K562 (cell line): ENCODE data around the gene STX12. TPM values are rescaled to one million over a fixed set of nuclear protein-coding genes. Genes with fewer than 3 reads are reported as not detected.

Experiments used
- ATAC-seq: fragments of 200-7000 bp; cut with Tn5 transposase; 3 replicates; pipeline ENCODE4 v1.9.1; 2020; ENCODE audit warnings: moderate library complexity
- BruUV-seq: library from RNA; stranded (reverse); fragments of 400-500 nt; replicated peaks from 2 replicates; lab custom pipeline; 2021; lab: Mats Ljungman, UMichigan
- CTCF ChIA-PET: fragments of 300-600 bp; formaldehyde crosslinking; extraction: SDS; loops from one replicate; lab custom pipeline; 2021; ENCODE audit warnings: low intra/inter-chr PET ratio; lab: Yijun Ruan, JAX
- POLR2A ChIA-PET: fragments of 300-600, 350-650 bp; sonication (Branson Sonifier 250); formaldehyde crosslinking; extraction: SDS; loops from one replicate; lab custom pipeline; 2021; ENCODE audit warnings: antibody characterized with exemption, inconsistent platforms; lab: Yijun Ruan, JAX
- DNase-seq, 4 experiments: peaks; one replicate each; pipeline versions ENCODE4 v3.0.0 to v3.0.0-alpha.2; 2011 to 2018; ENCODE audit warnings: low spot score in 3 of 4, mixed read lengths in 3 of 4; ENCODE audit errors: extremely low read depth in 1 of 4
- FAIRE-seq: peaks from 2 replicates; lab custom pipeline; 2011; peaks lifted over from hg19 to GRCh38; lab: Jason Lieb, UNC
- H2AFZ ChIP-seq: 2 replicates; pipeline ENCODE4 v1.6.0; 2011; ENCODE audit warnings: low read depth, low read length, control low read depth, inconsistent platforms
- H3K27ac ChIP-seq: fragments of 200-600 bp; 3 replicates; pipeline ENCODE4 v1.8.0; 2011; ENCODE audit warnings: low read depth, mild to moderate bottlenecking, control low read depth, inconsistent platforms, low read length, moderate library complexity, mixed read lengths; ENCODE audit errors: extremely low read depth
- H3K27me3 ChIP-seq, 2 experiments: fragments of 300-600 bp in 1 of 2; 2 replicates in 1 of 2; 3 replicates in 1 of 2; pipeline versions ENCODE4 v1.6.0 to v1.8.0; 2011; ENCODE audit warnings: inconsistent platforms in 2 of 2, low read length in 2 of 2, mild to moderate bottlenecking in 1 of 2, mixed read lengths in 1 of 2, moderate library complexity in 1 of 2; ENCODE audit not compliant: control insufficient read depth in 2 of 2, insufficient read depth in 2 of 2
- H3K36me3 ChIP-seq: fragments of 300-600 bp; 3 replicates; pipeline ENCODE4 v1.8.0; 2011; ENCODE audit warnings: mild to moderate bottlenecking, low read length, inconsistent platforms; ENCODE audit not compliant: control insufficient read depth, insufficient read depth
- H3K4me1 ChIP-seq, 2 experiments: fragments of 200-600 bp in 1 of 2; replicated peaks in 1 of 2; 2 replicates in 1 of 2; 3 replicates in 1 of 2; pipeline versions ENCODE4 v1.5.1 to v1.8.0; 2011; ENCODE audit warnings: inconsistent platforms in 2 of 2, low read length in 2 of 2, mild to moderate bottlenecking in 1 of 2, mixed read lengths in 1 of 2, moderate library complexity in 1 of 2; ENCODE audit not compliant: control insufficient read depth in 2 of 2, insufficient read depth in 2 of 2
- H3K4me2 ChIP-seq: 2 replicates; pipeline ENCODE4 v1.6.1; 2011; ENCODE audit warnings: low read length, control low read depth, inconsistent platforms, mixed read lengths; ENCODE audit not compliant: insufficient read depth
- H3K4me3 ChIP-seq: fragments of 200-600 bp; sonication (generic), shearing (Covaris generic); 2 replicates; pipeline ENCODE4 v1.5.1; 2016; ENCODE audit warnings: control low read depth, inconsistent platforms
- H3K79me2 ChIP-seq: fragments of 200-600 bp; 3 replicates; pipeline ENCODE4 v1.8.0; 2011; ENCODE audit warnings: low read length, inconsistent platforms; ENCODE audit not compliant: control insufficient read depth, insufficient read depth
- H3K9ac ChIP-seq, 2 experiments: 2 replicates each; pipeline versions ENCODE4 v1.6.0 to v1.6.1; 2011; ENCODE audit warnings: low read depth in 2 of 2, low read length in 2 of 2, control low read depth in 1 of 2, inconsistent platforms in 1 of 2, mild to moderate bottlenecking in 1 of 2, mixed read lengths in 1 of 2; ENCODE audit not compliant: insufficient read depth in 1 of 2
- H3K9me1 ChIP-seq: one replicate; pipeline ENCODE4 v1.6.0; 2011; ENCODE audit warnings: inconsistent platforms, mild to moderate bottlenecking, low read length, moderate library complexity; ENCODE audit not compliant: control insufficient read depth, insufficient read depth
- H3K9me3 ChIP-seq: replicated peaks from 2 replicates; pipeline ENCODE4 v1.5.1; 2011; ENCODE audit warnings: low read depth, low read length, inconsistent platforms; ENCODE audit not compliant: control insufficient read depth, insufficient read depth
- H4K20me1 ChIP-seq: replicated peaks from 2 replicates; pipeline ENCODE4 v1.6.1; 2011; ENCODE audit warnings: low read length, inconsistent platforms, mixed read lengths; ENCODE audit not compliant: control insufficient read depth, insufficient read depth
- CBX1 ChIP-seq: sonication (generic); IDR thresholded peaks from 2 replicates; pipeline ENCODE4 v1.6.1; 2016; ENCODE audit warnings: antibody characterized with exemption, low read depth, mild to moderate bottlenecking
- HSF4 ChIP-seq: fragments of 250-450 bp; sonication (Bioruptor Pico); IDR thresholded peaks from 2 replicates; pipeline ENCODE4 v2.1.2; 2022; ENCODE audit warnings: mild to moderate bottlenecking, moderate library complexity, borderline replicate concordance
- JUNB ChIP-seq: fragments of 450-650 bp; formaldehyde crosslinking; conservative IDR thresholded peaks from 2 replicates; pipeline ENCODE4 v1.4.0; 2020; ENCODE audit warnings: mild to moderate bottlenecking
- KDM2B ChIP-seq: fragments of 250-450 bp; sonication (Bioruptor Pico); IDR thresholded peaks from 2 replicates; pipeline ENCODE4 v1.8.0; 2021; ENCODE audit warnings: mild to moderate bottlenecking, moderate library complexity
- MAZ ChIP-seq, 2 experiments: fragments of 450-650 bp in 1 of 2; sonication (generic) in 1 of 2; formaldehyde crosslinking; IDR thresholded peaks in 1 of 2; conservative IDR thresholded peaks in 1 of 2; 2 replicates each; pipeline versions ENCODE4 v1.4.0 to v1.5.0; 2020; ENCODE audit warnings: mild to moderate bottlenecking in 1 of 2, missing genetic modification reagents in 1 of 2
- SAP30 ChIP-seq: fragments of 200-600 bp; sonication (generic); IDR thresholded peaks from 2 replicates; pipeline ENCODE4 v1.6.1; 2012; ENCODE audit warnings: borderline replicate concordance, low read depth, mild to moderate bottlenecking, moderate library complexity, low read length, control low read depth, inconsistent platforms; ENCODE audit not compliant: insufficient read depth, poor library complexity, severe bottlenecking
- ZBTB17 ChIP-seq: fragments of 450-650 bp; formaldehyde crosslinking; IDR thresholded peaks from 2 replicates; pipeline ENCODE4 v1.4.0; 2020; ENCODE audit warnings: mild to moderate bottlenecking
- ZBTB7A ChIP-seq: IDR thresholded peaks from 2 replicates; pipeline ENCODE4 v1.6.1; 2011; ENCODE audit warnings: low read depth, mild to moderate bottlenecking, low read length, moderate library complexity, borderline replicate concordance; ENCODE audit not compliant: control insufficient read depth
- ZNF583 ChIP-seq: fragments of 250-450 bp; sonication (Bioruptor Pico); IDR thresholded peaks from 2 replicates; pipeline ENCODE4 v1.4.0; 2020
- WGBS: fragments of 100-300 bp; shearing (Covaris generic); methylation state at CpG from one replicate; pipeline ENCODE4 v1.1.6; 2016; ENCODE audit warnings: low coverage, mixed read lengths; ENCODE audit not compliant: insufficient coverage; ENCODE audit errors: missing lambda C conversion rate; 5-methylcytosine and 5-hydroxymethylcytosine counted together
- in situ Hi-C: fragments of 300-500 bp; cut with MboI; formaldehyde crosslinking; loops from 4 replicates; pipeline ENCODE4 v1.15.0; 2018; ENCODE audit warnings: inconsistent platforms, mixed read lengths
- intact Hi-C: fragments of 100-400 bp; cut with micrococcal nuclease; formaldehyde crosslinking; loops from 2 replicates; pipeline ENCODE4 v1.14.2; 2022
- polyA plus RNA-seq, 8 experiments: library from polyadenylated mRNA; depleted of rRNA in 4 of 8; stranded (reverse) in 5 of 8; unstranded in 3 of 8; fragments of >200 nt; fragmentation: Nextera tagmentation in 2 of 8; fragmentation: Illumina TruSeq in 1 of 8; extraction: Ambion mirVana in 2 of 8; extraction: Trizol in 1 of 8; gene quantifications; 2 replicates each; pipeline versions ENCODE4 v1.2.1 to v1.2.3, GENCODE V29; 2011 to 2014; ENCODE audit warnings: inconsistent platforms in 1 of 8, missing spikeins in 1 of 8
- total RNA-seq, 7 experiments: library from RNA; depleted of rRNA in 6 of 7; stranded (reverse); fragments of >200 nt in 6 of 7; fragmentation: Illumina TruSeq in 2 of 7; extraction: Trizol in 2 of 7; gene quantifications; 2 replicates each; pipeline versions ENCODE4 v1.2.1 to v1.2.3, GENCODE V29; 2011 to 2021; ENCODE audit warnings: low replicate concordance in 1 of 7
- TF ChIP-seq, protein P1 (sequence below), 2 experiments: fragments of 450-650 bp in 1 of 2; sonication (generic) in 1 of 2; formaldehyde crosslinking; conservative IDR thresholded peaks; 2 replicates each; pipeline versions ENCODE4 v1.4.0 to v1.8.1; 2020 to 2022; ENCODE audit warnings: mild to moderate bottlenecking in 1 of 2, missing genetic modification reagents in 1 of 2
- TF ChIP-seq, protein P2 (sequence below): fragments of 200-800 bp; sonication (Bioruptor generic); IDR thresholded peaks from 2 replicates; pipeline ENCODE4 v1.6.1; 2017; ENCODE audit warnings: missing genetic modification characterization, missing compliant biosample characterization
- TF ChIP-seq, protein P3 (sequence below): sonication (generic); formaldehyde crosslinking; IDR thresholded peaks from 2 replicates; pipeline ENCODE4 v1.5.0; 2020; ENCODE audit warnings: missing genetic modification reagents
- TF ChIP-seq, protein P4 (sequence below): sonication (generic); formaldehyde crosslinking; IDR thresholded peaks from 2 replicates; pipeline ENCODE4 v1.8.1; 2023; ENCODE audit warnings: mild to moderate bottlenecking, missing genetic modification reagents

The STX12 gene
- total and polyA plus RNA-seq, 9 of the 15 experiments (the other 6 are each of a cell fraction or from before 2014, with no cell fraction given): 16.9 to 31.3 (median 25.7) TPM

DNA sequence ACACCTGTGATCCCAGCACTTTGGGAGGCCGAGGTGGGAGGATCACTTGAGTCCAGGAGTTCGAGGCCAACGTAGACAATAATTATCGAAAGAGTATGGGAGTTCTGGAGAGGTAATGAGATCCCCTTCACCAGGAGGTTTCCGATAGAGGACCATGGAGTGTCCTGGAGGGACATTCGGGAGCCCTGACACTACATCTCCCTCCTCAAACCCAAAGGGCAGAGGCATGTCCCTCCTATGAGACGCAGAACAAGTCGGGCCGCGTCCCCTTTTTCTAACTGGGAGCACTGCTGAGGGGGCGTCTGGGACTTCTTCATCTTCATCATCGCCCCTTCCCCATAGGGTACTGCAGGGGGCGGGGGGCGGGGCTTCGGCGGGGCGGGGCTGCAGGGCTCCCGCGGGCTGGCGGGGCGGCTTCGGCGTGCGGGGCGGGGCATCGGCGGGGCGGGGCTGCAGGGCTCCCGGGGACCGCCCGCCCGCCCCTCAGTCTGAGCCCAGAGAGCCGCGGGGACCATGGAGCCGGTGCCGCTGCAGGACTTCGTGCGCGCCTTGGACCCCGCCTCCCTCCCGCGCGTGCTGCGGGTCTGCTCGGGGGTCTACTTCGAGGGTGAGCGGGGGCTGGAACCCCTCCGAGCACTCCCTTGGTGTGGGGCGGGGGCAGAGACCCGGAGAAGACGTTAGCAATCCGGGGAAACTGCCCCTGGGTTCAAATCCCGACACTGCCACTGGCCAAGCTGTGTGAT is 99.2 kb downstream of the STX12 start, which contains the start of gene THEMIS2:
Gene THEMIS2, plus strand, starts transcription at position 486 of the 743 bp plus-strand sequence. Its CDS starts 28 bp downstream, at position 514.
- in situ Hi-C loops (no loop called here), intact Hi-C loops (no loop called here)
- H3K4me2 ChIP-seq: peak within 1 kb of the TSS; percentile 85
- peaks cover 2% of the 10 kb centered on the region; the same call in 1 of the 3 replicates for H3K36me3 ChIP-seq
- H3K27ac ChIP-seq: peak within 1 kb of the TSS; percentile 28; the same call in 1 of the 3 replicates
- no TSS peak for BruUV-seq
- ChIA-PET POLR2A (interaction anchor here (0.6 to 0.7 kb wide), 3 partner anchors 8 to 229 kb away, joined by 3 read pairs; no protein-coding TSS in a partner anchor), CTCF (interaction anchor here (0.6 kb wide), 1 partner anchor 384 kb away, joined by 3 read pairs; no protein-coding TSS in a partner anchor)
- peaks cover 25 to 48% of the 10 kb centered on the region in 2 experiments for H3K4me1 ChIP-seq
- DNase-seq (peak; percentile 82 to 97 (median 96)), ATAC-seq (peak; percentile 94), FAIRE-seq (no peak)
- peaks cover 3% of the 10 kb centered on the region; the same call in 1 of the 3 replicates for H3K79me2 ChIP-seq
- no peaks in the 10 kb centered on the region for H3K9me3 ChIP-seq
- H4K20me1 ChIP-seq: no peaks in the 10 kb centered on the region; the same call in 1 of the 2 replicates
- 8% methylated on average over 31 of the region's 53 CpGs for WGBS
- peak within 1 kb of the TSS; percentile 67 for H3K4me3 ChIP-seq
- no peaks in the 10 kb centered on the region for H3K9me1 ChIP-seq
- H2AFZ ChIP-seq: peak within 1 kb of the TSS; percentile 96
- H3K9ac ChIP-seq: peak within 1 kb of the TSS; percentile 58 to 97
- no peaks in the 10 kb centered on the region for H3K27me3 ChIP-seq
- TF ChIP-seq CBX1 (0 out of 2 replicates have a peak, but pooled peaks have one; percentile 29), ZBTB7A (peak; percentile 67; the same call in 1 of the 2 replicates), KDM2B (CRISPR knock-in tag) (peak; percentile 85; the same call in 1 of the 2 replicates), HSF4 (peak; percentile 21; the same call in 1 of the 2 replicates), ZBTB17 (0 out of 2 replicates have a peak, but pooled peaks have one; percentile 28), ZNF583 (CRISPR knock-in tag) (0 out of 2 replicates have a peak, but pooled peaks have one; percentile 16), MAZ (CRISPR knock-in tag; conservative IDR thresholded peaks at IDR 0.05 in 1 of 2, IDR thresholded peaks at IDR 0.05 in 1 of 2) (peak; percentile 53 to 83), JUNB (CRISPR knock-in tag) (0 out of 2 replicates have a peak, but pooled peaks have one; percentile 16), SAP30 (peak; percentile 81)
- TF ChIP-seq, protein P1, sequence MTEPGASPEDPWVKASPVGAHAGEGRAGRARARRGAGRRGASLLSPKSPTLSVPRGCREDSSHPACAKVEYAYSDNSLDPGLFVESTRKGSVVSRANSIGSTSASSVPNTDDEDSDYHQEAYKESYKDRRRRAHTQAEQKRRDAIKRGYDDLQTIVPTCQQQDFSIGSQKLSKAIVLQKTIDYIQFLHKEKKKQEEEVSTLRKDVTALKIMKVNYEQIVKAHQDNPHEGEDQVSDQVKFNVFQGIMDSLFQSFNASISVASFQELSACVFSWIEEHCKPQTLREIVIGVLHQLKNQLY (CRISPR knock-in tag; conservative IDR thresholded peaks at IDR 0.05): 0 out of 4 replicates have a peak, but pooled peaks of 1 of the 2 experiments have one; percentile 44
- TF ChIP-seq, protein P2, sequence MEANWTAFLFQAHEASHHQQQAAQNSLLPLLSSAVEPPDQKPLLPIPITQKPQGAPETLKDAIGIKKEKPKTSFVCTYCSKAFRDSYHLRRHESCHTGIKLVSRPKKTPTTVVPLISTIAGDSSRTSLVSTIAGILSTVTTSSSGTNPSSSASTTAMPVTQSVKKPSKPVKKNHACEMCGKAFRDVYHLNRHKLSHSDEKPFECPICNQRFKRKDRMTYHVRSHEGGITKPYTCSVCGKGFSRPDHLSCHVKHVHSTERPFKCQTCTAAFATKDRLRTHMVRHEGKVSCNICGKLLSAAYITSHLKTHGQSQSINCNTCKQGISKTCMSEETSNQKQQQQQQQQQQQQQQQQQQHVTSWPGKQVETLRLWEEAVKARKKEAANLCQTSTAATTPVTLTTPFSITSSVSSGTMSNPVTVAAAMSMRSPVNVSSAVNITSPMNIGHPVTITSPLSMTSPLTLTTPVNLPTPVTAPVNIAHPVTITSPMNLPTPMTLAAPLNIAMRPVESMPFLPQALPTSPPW (CRISPR knock-in tag): peak; percentile 80
- TF ChIP-seq, protein P3, sequence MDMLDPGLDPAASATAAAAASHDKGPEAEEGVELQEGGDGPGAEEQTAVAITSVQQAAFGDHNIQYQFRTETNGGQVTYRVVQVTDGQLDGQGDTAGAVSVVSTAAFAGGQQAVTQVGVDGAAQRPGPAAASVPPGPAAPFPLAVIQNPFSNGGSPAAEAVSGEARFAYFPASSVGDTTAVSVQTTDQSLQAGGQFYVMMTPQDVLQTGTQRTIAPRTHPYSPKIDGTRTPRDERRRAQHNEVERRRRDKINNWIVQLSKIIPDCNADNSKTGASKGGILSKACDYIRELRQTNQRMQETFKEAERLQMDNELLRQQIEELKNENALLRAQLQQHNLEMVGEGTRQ (CRISPR knock-in tag): no peak
- TF ChIP-seq, protein P4, sequence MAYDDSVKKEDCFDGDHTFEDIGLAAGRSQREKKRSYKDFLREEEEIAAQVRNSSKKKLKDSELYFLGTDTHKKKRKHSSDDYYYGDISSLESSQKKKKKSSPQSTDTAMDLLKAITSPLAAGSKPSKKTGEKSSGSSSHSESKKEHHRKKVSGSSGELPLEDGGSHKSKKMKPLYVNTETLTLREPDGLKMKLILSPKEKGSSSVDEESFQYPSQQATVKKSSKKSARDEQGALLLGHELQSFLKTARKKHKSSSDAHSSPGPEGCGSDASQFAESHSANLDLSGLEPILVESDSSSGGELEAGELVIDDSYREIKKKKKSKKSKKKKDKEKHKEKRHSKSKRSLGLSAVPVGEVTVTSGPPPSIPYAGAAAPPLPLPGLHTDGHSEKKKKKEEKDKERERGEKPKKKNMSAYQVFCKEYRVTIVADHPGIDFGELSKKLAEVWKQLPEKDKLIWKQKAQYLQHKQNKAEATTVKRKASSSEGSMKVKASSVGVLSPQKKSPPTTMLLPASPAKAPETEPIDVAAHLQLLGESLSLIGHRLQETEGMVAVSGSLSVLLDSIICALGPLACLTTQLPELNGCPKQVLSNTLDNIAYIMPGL (CRISPR knock-in tag): 0 out of 2 replicates have a peak, but pooled peaks have one; percentile 47
